ENCODE results near the gene MCTP2.

Gene MCTP2

DNA sequence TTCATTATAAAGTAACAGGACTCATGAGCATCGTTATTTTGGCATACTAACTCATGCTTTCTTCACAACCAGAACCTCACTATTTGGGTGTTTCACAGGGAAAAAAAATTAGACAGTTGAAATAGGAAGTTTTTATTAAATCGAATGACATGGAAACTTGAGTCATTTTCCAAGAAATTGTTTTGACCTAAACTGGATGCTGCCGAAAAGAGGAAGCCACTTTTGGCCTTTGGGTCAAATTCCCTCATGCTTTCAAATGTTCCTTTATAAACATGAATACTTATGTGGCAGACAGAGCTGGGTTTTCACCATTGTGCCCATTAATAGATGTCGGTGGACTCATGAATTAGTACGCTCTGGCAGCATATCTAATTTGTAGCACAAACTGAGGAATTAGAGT is 224.9 kb downstream of the MCTP2 start:
- Histone ChIP-seq H3K9me3 (ENCODE audit: insufficient read depth, low read length) (no peaks in the 10 kb centered on the region), H2AFZ (ENCODE audit: low read depth, low read length, severe bottlenecking) (no peak overlapping the region), H3K4me3 (ENCODE audit: insufficient read depth, low read length, poor library complexity, severe bottlenecking) (no peak overlapping the region), H4K20me1 (ENCODE audit: low read depth, low read length) (no peaks in the 10 kb centered on the region), H3F3A (ENCODE audit: insufficient read depth) (no peaks in the 10 kb centered on the region), H3K27ac (ENCODE audit: low read depth, low read length) (no peak overlapping the region), H3K79me2 (ENCODE audit: insufficient read depth, low read length) (no peaks in the 10 kb centered on the region), H3K9ac (ENCODE audit: low read length) (no peak overlapping the region), H3K9me2 (replicated peaks; ENCODE audit: insufficient read depth, low read length) (no peaks in the 10 kb centered on the region), H3K4me2 (ENCODE audit: low read depth, low read length, poor library complexity, severe bottlenecking) (no peak overlapping the region), H3K36me3 (ENCODE audit: low read length) (peaks cover 15% of the 10 kb centered on the region), H3K27me3 (ENCODE audit: low read length) (no peaks in the 10 kb centered on the region)
- TF ChIP-seq CTCF (IDR thresholded peaks at IDR 0.05; ENCODE audit: insufficient read depth, low read length, poor library complexity, severe bottlenecking) (no peak), EZH2phosphoT487 (conservative IDR thresholded peaks at IDR 0.05; ENCODE audit: low read length) (no peak)

- Histone ChIP-seq H4K20me1 (ENCODE audit: low read depth, low read length) (no peaks in the 10 kb centered on the region), H3K9ac (ENCODE audit: low read length) (no peak overlapping the region), H3F3A (ENCODE audit: insufficient read depth) (no peaks in the 10 kb centered on the region), H2AFZ (ENCODE audit: low read depth, low read length, severe bottlenecking) (no peak overlapping the region), H3K9me3 (ENCODE audit: insufficient read depth, low read length) (no peaks in the 10 kb centered on the region), H3K36me3 (ENCODE audit: low read length) (peaks cover 13% of the 10 kb centered on the region), H3K79me2 (ENCODE audit: insufficient read depth, low read length) (no peaks in the 10 kb centered on the region), H3K4me3 (ENCODE audit: insufficient read depth, low read length, poor library complexity, severe bottlenecking) (no peak overlapping the region), H3K27ac (ENCODE audit: low read depth, low read length) (no peak overlapping the region), H3K9me2 (replicated peaks; ENCODE audit: insufficient read depth, low read length) (no peaks in the 10 kb centered on the region), H3K4me2 (ENCODE audit: low read depth, low read length, poor library complexity, severe bottlenecking) (no peak overlapping the region), H3K27me3 (ENCODE audit: low read length) (no peaks in the 10 kb centered on the region)
- TF ChIP-seq EZH2phosphoT487 (conservative IDR thresholded peaks at IDR 0.05; ENCODE audit: low read length) (no peak), CTCF (IDR thresholded peaks at IDR 0.05; ENCODE audit: insufficient read depth, low read length, poor library complexity, severe bottlenecking) (no peak)
Measured at GRCh38 chr15:94457661-94458060, 226.3 kb downstream of the MCTP2 start.

DNA sequence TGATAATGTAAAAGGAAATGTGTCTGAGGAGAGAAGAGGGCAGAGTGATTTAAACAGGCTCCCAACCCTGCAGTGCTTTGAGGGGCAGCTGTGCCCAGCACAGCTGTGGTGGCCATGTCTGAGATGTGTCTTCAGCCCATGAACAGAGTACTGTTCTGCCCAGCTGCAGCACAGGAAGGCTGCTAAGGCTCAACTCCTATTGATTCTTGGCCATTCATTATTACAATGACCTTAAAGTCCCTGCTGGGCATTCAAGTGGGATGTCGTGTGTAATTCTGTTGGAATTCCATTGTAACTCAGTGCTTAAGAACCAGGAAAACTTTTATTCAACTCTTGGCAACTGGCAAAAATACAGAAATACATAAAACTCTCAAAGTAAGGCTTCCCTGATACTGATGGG is 229.3 kb downstream of the MCTP2 start:
- no peak overlapping the region for H3K4me3 ChIP-seq (ENCODE audit: insufficient read depth, low read length, poor library complexity, severe bottlenecking)
- H3K9ac ChIP-seq (ENCODE audit: low read length): no peak overlapping the region
- no peaks in the 10 kb centered on the region for H3K79me2 ChIP-seq (ENCODE audit: insufficient read depth, low read length)
- no peaks in the 10 kb centered on the region for H3K9me3 ChIP-seq (ENCODE audit: insufficient read depth, low read length)
- H3K36me3 ChIP-seq (ENCODE audit: low read length): peaks cover 15% of the 10 kb centered on the region
- H3F3A ChIP-seq (ENCODE audit: insufficient read depth): no peaks in the 10 kb centered on the region
- no peak overlapping the region for H2AFZ ChIP-seq (ENCODE audit: low read depth, low read length, severe bottlenecking)
- no peak for TF ChIP-seq CTCF (IDR thresholded peaks at IDR 0.05; ENCODE audit: insufficient read depth, low read length, poor library complexity, severe bottlenecking)
- no peak for TF ChIP-seq EZH2phosphoT487 (conservative IDR thresholded peaks at IDR 0.05; ENCODE audit: low read length)
- no peaks in the 10 kb centered on the region for H4K20me1 ChIP-seq (ENCODE audit: low read depth, low read length)
- no peaks in the 10 kb centered on the region for H3K27me3 ChIP-seq (ENCODE audit: low read length)
- no peak overlapping the region for H3K27ac ChIP-seq (ENCODE audit: low read depth, low read length)
- no peak overlapping the region for H3K4me2 ChIP-seq (ENCODE audit: low read depth, low read length, poor library complexity, severe bottlenecking)
- no peaks in the 10 kb centered on the region for H3K9me2 ChIP-seq (replicated peaks; ENCODE audit: insufficient read depth, low read length)
